ENCODE measurements around the gene PCYT1B.

The PCYT1B gene

DNA sequence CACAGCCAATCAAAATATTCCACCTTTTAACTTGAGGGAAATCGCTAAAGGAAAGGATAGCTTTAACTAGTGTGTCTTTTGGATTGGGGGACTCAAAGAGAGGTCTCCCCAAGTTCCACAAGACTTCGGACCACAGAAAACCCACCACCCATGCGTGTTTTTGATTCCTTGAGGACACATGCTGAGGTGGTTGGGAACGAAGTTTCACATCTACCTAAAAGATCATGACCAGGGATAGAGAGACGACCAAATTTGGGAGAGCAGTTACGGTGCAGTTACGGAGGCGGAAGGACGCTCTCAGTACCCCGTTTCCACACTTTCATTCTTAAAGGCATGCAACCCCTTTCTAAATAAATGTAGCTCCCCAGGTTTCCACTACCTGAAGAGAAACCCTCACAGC lies 1.1 kb downstream of the PCYT1B start:
- H3K4me1 ChIP-seq (ENCODE audit: control insufficient read depth, insufficient read depth, low read length), result peaks cover 4% of the 10 kb centered on the region; the same call in 1 of the 2 replicates
- no peaks in the 10 kb centered on the region for H3K9me3 ChIP-seq (ENCODE audit: control insufficient read depth, insufficient read depth, low read depth, low read length)
- H3K36me3 ChIP-seq (ENCODE audit: control insufficient read depth in 2 of 2, insufficient read depth in 1 of 2, low read length in 2 of 2), result no peaks in the 10 kb centered on the region
- TF ChIP-seq ZFHX2 (tag by site-specific recombination; conservative IDR thresholded peaks at IDR 0.05), result no peak
- TF ChIP-seq, protein P1, sequence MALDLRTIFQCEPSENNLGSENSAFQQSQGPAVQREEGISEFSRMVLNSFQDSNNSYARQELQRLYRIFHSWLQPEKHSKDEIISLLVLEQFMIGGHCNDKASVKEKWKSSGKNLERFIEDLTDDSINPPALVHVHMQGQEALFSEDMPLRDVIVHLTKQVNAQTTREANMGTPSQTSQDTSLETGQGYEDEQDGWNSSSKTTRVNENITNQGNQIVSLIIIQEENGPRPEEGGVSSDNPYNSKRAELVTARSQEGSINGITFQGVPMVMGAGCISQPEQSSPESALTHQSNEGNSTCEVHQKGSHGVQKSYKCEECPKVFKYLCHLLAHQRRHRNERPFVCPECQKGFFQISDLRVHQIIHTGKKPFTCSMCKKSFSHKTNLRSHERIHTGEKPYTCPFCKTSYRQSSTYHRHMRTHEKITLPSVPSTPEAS (tag by site-specific recombination; IDR thresholded peaks at IDR 0.05), result no peak
- TF ChIP-seq ZNF302 (tag by site-specific recombination; IDR thresholded peaks at IDR 0.05; ENCODE audit: low read depth), result no peak
- TF ChIP-seq HOXC10 (CRISPR knock-in tag; IDR thresholded peaks at IDR 0.05), result no peak
- TF ChIP-seq, protein P2, sequence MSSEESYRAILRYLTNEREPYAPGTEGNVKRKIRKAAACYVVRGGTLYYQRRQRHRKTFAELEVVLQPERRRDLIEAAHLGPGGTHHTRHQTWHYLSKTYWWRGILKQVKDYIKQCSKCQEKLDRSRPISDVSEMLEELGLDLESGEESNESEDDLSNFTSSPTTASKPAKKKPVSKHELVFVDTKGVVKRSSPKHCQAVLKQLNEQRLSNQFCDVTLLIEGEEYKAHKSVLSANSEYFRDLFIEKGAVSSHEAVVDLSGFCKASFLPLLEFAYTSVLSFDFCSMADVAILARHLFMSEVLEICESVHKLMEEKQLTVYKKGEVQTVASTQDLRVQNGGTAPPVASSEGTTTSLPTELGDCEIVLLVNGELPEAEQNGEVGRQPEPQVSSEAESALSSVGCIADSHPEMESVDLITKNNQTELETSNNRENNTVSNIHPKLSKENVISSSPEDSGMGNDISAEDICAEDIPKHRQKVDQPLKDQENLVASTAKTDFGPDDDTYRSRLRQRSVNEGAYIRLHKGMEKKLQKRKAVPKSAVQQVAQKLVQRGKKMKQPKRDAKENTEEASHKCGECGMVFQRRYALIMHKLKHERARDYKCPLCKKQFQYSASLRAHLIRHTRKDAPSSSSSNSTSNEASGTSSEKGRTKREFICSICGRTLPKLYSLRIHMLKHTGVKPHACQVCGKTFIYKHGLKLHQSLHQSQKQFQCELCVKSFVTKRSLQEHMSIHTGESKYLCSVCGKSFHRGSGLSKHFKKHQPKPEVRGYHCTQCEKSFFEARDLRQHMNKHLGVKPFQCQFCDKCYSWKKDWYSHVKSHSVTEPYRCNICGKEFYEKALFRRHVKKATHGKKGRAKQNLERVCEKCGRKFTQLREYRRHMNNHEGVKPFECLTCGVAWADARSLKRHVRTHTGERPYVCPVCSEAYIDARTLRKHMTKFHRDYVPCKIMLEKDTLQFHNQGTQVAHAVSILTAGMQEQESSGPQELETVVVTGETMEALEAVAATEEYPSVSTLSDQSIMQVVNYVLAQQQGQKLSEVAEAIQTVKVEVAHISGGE (tag by site-specific recombination; conservative IDR thresholded peaks at IDR 0.05; ENCODE audit: low read depth), result no peak
- TF ChIP-seq, protein P3, sequence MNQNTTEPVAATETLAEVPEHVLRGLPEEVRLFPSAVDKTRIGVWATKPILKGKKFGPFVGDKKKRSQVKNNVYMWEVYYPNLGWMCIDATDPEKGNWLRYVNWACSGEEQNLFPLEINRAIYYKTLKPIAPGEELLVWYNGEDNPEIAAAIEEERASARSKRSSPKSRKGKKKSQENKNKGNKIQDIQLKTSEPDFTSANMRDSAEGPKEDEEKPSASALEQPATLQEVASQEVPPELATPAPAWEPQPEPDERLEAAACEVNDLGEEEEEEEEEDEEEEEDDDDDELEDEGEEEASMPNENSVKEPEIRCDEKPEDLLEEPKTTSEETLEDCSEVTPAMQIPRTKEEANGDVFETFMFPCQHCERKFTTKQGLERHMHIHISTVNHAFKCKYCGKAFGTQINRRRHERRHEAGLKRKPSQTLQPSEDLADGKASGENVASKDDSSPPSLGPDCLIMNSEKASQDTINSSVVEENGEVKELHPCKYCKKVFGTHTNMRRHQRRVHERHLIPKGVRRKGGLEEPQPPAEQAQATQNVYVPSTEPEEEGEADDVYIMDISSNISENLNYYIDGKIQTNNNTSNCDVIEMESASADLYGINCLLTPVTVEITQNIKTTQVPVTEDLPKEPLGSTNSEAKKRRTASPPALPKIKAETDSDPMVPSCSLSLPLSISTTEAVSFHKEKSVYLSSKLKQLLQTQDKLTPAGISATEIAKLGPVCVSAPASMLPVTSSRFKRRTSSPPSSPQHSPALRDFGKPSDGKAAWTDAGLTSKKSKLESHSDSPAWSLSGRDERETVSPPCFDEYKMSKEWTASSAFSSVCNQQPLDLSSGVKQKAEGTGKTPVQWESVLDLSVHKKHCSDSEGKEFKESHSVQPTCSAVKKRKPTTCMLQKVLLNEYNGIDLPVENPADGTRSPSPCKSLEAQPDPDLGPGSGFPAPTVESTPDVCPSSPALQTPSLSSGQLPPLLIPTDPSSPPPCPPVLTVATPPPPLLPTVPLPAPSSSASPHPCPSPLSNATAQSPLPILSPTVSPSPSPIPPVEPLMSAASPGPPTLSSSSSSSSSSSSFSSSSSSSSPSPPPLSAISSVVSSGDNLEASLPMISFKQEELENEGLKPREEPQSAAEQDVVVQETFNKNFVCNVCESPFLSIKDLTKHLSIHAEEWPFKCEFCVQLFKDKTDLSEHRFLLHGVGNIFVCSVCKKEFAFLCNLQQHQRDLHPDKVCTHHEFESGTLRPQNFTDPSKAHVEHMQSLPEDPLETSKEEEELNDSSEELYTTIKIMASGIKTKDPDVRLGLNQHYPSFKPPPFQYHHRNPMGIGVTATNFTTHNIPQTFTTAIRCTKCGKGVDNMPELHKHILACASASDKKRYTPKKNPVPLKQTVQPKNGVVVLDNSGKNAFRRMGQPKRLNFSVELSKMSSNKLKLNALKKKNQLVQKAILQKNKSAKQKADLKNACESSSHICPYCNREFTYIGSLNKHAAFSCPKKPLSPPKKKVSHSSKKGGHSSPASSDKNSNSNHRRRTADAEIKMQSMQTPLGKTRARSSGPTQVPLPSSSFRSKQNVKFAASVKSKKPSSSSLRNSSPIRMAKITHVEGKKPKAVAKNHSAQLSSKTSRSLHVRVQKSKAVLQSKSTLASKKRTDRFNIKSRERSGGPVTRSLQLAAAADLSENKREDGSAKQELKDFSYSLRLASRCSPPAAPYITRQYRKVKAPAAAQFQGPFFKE (tag by site-specific recombination; IDR thresholded peaks at IDR 0.05; ENCODE audit: borderline replicate concordance), result no peak
- no peak for TF ChIP-seq ZNF184 (tag by site-specific recombination; IDR thresholded peaks at IDR 0.05)
- TF ChIP-seq ZNF214 (tag by site-specific recombination; IDR thresholded peaks at IDR 0.05; ENCODE audit: borderline replicate concordance), result no peak
- TF ChIP-seq TCF7L2 (IDR thresholded peaks at IDR 0.05; ENCODE audit: borderline replicate concordance, low read depth, low read length), result no peak
- TF ChIP-seq KLF7 (tag by site-specific recombination; IDR thresholded peaks at IDR 0.05; ENCODE audit: borderline replicate concordance), result no peak
- TF ChIP-seq, protein P4, sequence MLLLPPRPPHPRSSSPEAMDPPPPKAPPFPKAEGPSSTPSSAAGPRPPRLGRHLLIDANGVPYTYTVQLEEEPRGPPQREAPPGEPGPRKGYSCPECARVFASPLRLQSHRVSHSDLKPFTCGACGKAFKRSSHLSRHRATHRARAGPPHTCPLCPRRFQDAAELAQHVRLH (tag by site-specific recombination; IDR thresholded peaks at IDR 0.05), result no peak
- TF ChIP-seq, protein P5, sequence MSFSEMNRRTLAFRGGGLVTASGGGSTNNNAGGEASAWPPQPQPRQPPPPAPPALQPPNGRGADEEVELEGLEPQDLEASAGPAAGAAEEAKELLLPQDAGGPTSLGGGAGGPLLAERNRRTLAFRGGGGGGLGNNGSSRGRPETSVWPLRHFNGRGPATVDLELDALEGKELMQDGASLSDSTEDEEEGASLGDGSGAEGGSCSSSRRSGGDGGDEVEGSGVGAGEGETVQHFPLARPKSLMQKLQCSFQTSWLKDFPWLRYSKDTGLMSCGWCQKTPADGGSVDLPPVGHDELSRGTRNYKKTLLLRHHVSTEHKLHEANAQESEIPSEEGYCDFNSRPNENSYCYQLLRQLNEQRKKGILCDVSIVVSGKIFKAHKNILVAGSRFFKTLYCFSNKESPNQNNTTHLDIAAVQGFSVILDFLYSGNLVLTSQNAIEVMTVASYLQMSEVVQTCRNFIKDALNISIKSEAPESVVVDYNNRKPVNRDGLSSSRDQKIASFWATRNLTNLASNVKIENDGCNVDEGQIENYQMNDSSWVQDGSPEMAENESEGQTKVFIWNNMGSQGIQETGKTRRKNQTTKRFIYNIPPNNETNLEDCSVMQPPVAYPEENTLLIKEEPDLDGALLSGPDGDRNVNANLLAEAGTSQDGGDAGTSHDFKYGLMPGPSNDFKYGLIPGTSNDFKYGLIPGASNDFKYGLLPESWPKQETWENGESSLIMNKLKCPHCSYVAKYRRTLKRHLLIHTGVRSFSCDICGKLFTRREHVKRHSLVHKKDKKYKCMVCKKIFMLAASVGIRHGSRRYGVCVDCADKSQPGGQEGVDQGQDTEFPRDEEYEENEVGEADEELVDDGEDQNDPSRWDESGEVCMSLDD (tag by site-specific recombination; IDR thresholded peaks at IDR 0.05), result no peak
- TF ChIP-seq ZNF146 (tag by site-specific recombination; IDR thresholded peaks at IDR 0.05), result no peak
- no peak for TF ChIP-seq ZNF2 (tag by site-specific recombination; IDR thresholded peaks at IDR 0.05)
- TF ChIP-seq, protein P6, sequence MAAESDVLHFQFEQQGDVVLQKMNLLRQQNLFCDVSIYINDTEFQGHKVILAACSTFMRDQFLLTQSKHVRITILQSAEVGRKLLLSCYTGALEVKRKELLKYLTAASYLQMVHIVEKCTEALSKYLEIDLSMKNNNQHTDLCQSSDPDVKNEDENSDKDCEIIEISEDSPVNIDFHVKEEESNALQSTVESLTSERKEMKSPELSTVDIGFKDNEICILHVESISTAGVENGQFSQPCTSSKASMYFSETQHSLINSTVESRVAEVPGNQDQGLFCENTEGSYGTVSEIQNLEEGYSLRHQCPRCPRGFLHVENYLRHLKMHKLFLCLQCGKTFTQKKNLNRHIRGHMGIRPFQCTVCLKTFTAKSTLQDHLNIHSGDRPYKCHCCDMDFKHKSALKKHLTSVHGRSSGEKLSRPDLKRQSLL (tag by site-specific recombination; IDR thresholded peaks at IDR 0.05), result no peak
- TF ChIP-seq ZFP3 (tag by site-specific recombination; IDR thresholded peaks at IDR 0.05; ENCODE audit: low read depth), result no peak
- POLR2A ChIA-PET, result no interaction called here
- no peak overlapping the region for H3K27ac ChIP-seq (ENCODE audit: extremely low read depth, low read depth, low read length)
- no peak overlapping the region for H3K4me3 ChIP-seq (ENCODE audit: low read depth, low read length)
- CTCF ChIA-PET, result interaction anchor here (0.6 to 0.8 kb wide), 2 partner anchors 12 to 14 kb away, joined by 3 to 4 read pairs; no protein-coding TSS in a partner anchor
